Esophagus (tissue), 2 donors: ENCODE data around the gene NTN4. TPM values are rescaled to one million over a fixed set of nuclear protein-coding genes. Genes with fewer than 3 reads are reported as not detected.
A peak's percentile ranks its signal among the peaks of the same experiment; 100 is the strongest.
"Not testable (repeated sequence)": the region's sequence is repeated elsewhere in the genome, so short reads cannot be mapped to it uniquely, and the experiment has no call there.

Experiments
- H3K27ac ChIP-seq, 2 donors: one replicate each; pipeline ENCODE4 v1.5.1; 2013; ENCODE audit warnings: low read depth in 2 of 2, mild to moderate bottlenecking in 2 of 2, inconsistent platforms in 1 of 2, low read length in 1 of 2, moderate library complexity in 1 of 2
- H3K27me3 ChIP-seq, 2 donors: one replicate each; pipeline ENCODE4 v1.6.1; 2013; ENCODE audit warnings: low read length in 2 of 2, control low read depth in 1 of 2, mild to moderate bottlenecking in 1 of 2; ENCODE audit not compliant: insufficient read depth in 2 of 2, control insufficient read depth in 1 of 2
- H3K36me3 ChIP-seq, 2 donors: one replicate each; pipeline ENCODE4 v1.6.1; 2013; ENCODE audit warnings: low read length in 1 of 2; ENCODE audit not compliant: control insufficient read depth in 2 of 2, insufficient read depth in 2 of 2
- H3K4me1 ChIP-seq, 2 donors: one replicate each; pipeline ENCODE4 v1.6.1; 2013; ENCODE audit warnings: low read length in 1 of 2; ENCODE audit not compliant: control insufficient read depth in 2 of 2, insufficient read depth in 2 of 2
- H3K4me3 ChIP-seq, 2 donors: one replicate each; pipeline ENCODE4 v1.5.1; 2013; ENCODE audit warnings: low read length in 2 of 2, mild to moderate bottlenecking in 2 of 2, low read depth in 1 of 2, moderate library complexity in 1 of 2
- H3K9me3 ChIP-seq, 2 donors: one replicate each; pipeline ENCODE4 v1.6.1; 2013; ENCODE audit warnings: mild to moderate bottlenecking in 2 of 2, low read depth in 1 of 2, low read length in 1 of 2, moderate library complexity in 1 of 2; ENCODE audit not compliant: control insufficient read depth in 2 of 2, insufficient read depth in 1 of 2
- WGBS, 2 donors: extraction: QIAGEN DNeasy Blood & Tissue Kit; methylation state at CpG; one replicate each; pipeline ENCODE4 v1.1.7; 2013; 5-methylcytosine and 5-hydroxymethylcytosine counted together
- polyA plus RNA-seq, 2 donors: library from polyadenylated mRNA; stranded (reverse); fragments of 200-250 nt; gene quantifications; one replicate each; pipeline ENCODE4 v1.2.3, GENCODE V29; 2013
- donor health status: healthy with polysubstance abuse.
- donor health status: Bipolar disorder and iron deficiency.

NTN4 gene
- polyA plus RNA-seq, 2 donors: 3.8 to 6.2 TPM

GRCh38 chr12:95738024-95738611 is 52.4 kb downstream of the NTN4 start:
- Histone ChIP-seq H3K36me3 (no peaks in the 10 kb centered on the region), H3K27ac (no peak overlapping the region), H3K27me3 (no peaks in the 10 kb centered on the region), H3K4me3 (no peak overlapping the region), H3K4me1 (no peaks in the 10 kb centered on the region), H3K9me3 (no peaks in the 10 kb centered on the region)
- WGBS, 2 donors: 65 to 85% methylated on average over 11 of the region's 11 CpGs

DNA sequence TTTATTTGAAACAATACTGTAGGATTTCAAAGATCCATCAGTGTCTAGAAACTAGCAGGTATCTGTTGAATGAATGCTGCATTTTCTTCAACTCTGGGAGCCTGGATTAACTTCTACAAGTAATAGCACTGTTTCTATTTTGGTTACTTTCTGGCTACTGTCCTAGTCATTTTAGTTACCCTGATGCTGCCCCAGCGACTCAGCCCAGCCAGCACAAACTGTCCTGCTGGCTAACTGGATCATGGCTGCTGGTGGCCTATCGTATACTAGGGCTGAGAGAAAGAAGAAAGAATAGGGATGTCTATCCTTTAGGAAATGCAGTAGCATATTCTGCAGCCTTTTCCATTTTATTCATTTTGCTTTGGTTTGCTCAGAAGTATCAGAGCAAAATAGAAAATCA is 53.9 kb downstream of the NTN4 start:
- WGBS, 2 donors: 60 to 66% methylated on average over 2 of the region's 2 CpGs
- H3K4me1 ChIP-seq: no peaks in the 10 kb centered on the region
- no peak overlapping the region for H3K27ac ChIP-seq

DNA sequence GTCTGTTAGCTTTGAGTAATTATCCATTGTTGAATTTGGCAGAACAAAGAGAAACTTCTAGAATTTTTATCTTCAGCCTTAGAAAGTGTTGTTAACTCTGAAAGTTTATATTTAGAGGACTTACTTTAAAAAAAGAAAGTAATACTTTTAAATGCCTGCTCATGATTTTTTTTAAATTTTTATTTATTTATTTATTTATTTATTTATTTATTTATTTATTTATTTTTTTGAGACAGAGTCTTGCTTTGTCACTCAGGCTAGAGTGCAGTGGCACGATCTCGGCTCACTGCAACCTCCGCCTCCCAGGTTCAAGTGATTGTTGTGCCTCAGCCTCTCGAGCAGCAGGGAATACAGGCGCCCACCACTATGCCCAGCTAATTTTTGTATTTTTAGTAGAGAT is 54.8 kb downstream of the NTN4 start:
- H3K27ac ChIP-seq: peak overlapping the region in 1 of 2 donors; percentile 10
- H3K4me1 ChIP-seq, H3K4me3 ChIP-seq, H3K36me3 ChIP-seq, H3K27me3 ChIP-seq, H3K9me3 ChIP-seq: not testable (repeated sequence)
- WGBS, 2 donors: 83 to 87% methylated on average over 5 of the region's 5 CpGs

More for the DNA sequence above, 53.9 kb downstream of the NTN4 start:
- no peaks in the 10 kb centered on the region for H3K27me3 ChIP-seq
- H3K9me3 ChIP-seq: no peaks in the 10 kb centered on the region
- H3K36me3 ChIP-seq: no peaks in the 10 kb centered on the region
- no peak overlapping the region for H3K4me3 ChIP-seq

- no peaks in the 10 kb centered on the region for H3K27me3 ChIP-seq
- no peak overlapping the region for H3K4me3 ChIP-seq
- no peaks in the 10 kb centered on the region for H3K9me3 ChIP-seq
- H3K36me3 ChIP-seq: no peaks in the 10 kb centered on the region
- no peaks in the 10 kb centered on the region for H3K4me1 ChIP-seq
- WGBS, 2 donors: 46 to 57% methylated on average over 3 of the region's 3 CpGs
- peak overlapping the region in 1 of 2 donors; percentile 48 for H3K27ac ChIP-seq
These were observed 57.3 kb downstream of the NTN4 start for GRCh38 chr12:95733141-95733825.

GRCh38 chr12:95731519-95731958 is 59.0 kb downstream of the NTN4 start:
- Histone ChIP-seq H3K4me3 (no peak overlapping the region), H3K27ac (no peak overlapping the region), H3K27me3 (no peaks in the 10 kb centered on the region), H3K36me3 (no peaks in the 10 kb centered on the region), H3K4me1 (no peaks in the 10 kb centered on the region), H3K9me3 (no peaks in the 10 kb centered on the region)
- 85 to 88% methylated on average over 7 of the region's 7 CpGs for WGBS, 2 donors

GRCh38 chr12:95730457-95730856 is 60.1 kb downstream of the NTN4 start:
- Histone ChIP-seq H3K36me3 (no peaks in the 10 kb centered on the region), H3K27ac (no peak overlapping the region), H3K27me3 (no peaks in the 10 kb centered on the region), H3K9me3 (no peaks in the 10 kb centered on the region), H3K4me3 (no peak overlapping the region), H3K4me1 (no peaks in the 10 kb centered on the region)
- 69 to 71% methylated on average over 1 of the region's 1 CpG for WGBS, 2 donors

DNA sequence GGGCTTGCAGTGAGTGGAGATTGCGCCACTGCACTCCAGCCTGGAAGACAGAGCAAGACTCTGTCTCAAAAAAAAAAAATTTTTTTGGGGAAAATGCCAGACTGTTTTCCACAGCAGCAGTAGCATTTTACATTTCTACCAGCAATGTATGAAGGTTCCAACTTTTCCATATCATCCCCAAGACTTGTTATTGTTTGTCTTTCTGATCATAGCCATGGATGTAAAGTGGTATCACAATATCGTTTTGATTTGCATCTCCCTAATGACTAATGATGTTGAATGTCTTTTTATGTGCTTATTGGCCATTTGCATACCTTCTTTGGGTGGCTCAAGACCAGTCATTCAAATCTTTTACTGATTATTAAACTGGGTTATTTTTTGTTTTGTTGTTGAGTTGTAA is 63.7 kb downstream of the NTN4 start:
- Histone ChIP-seq H3K4me3 (no peak overlapping the region), H3K36me3 (no peaks in the 10 kb centered on the region), H3K27ac (no peak overlapping the region)

GRCh38 chr12:95724767-95725166 is 65.8 kb downstream of the NTN4 start:
- H3K4me3 ChIP-seq: no peak overlapping the region
- 71 to 83% methylated on average over 1 of the region's 1 CpG for WGBS, 2 donors
- no peaks in the 10 kb centered on the region for H3K9me3 ChIP-seq
- no peak overlapping the region for H3K27ac ChIP-seq
- H3K36me3 ChIP-seq: no peaks in the 10 kb centered on the region
- H3K27me3 ChIP-seq: no peaks in the 10 kb centered on the region
- H3K4me1 ChIP-seq: no peaks in the 10 kb centered on the region

More for the DNA sequence above, 63.7 kb downstream of the NTN4 start:
- Histone ChIP-seq H3K4me1 (no peaks in the 10 kb centered on the region), H3K27me3 (no peaks in the 10 kb centered on the region), H3K9me3 (no peaks in the 10 kb centered on the region)
- 93 to 94% methylated on average over 2 of the region's 2 CpGs for WGBS, 2 donors

GRCh38 chr12:95723693-95724384 is 66.7 kb downstream of the NTN4 start:
- WGBS, 2 donors: 66 to 68% methylated on average over 4 of the region's 4 CpGs
- Histone ChIP-seq H3K4me1 (no peaks in the 10 kb centered on the region), H3K27me3 (no peaks in the 10 kb centered on the region), H3K4me3 (no peak overlapping the region), H3K27ac (no peak overlapping the region), H3K9me3 (no peaks in the 10 kb centered on the region), H3K36me3 (no peaks in the 10 kb centered on the region)
